TTC549 (cell line): Measurements from ENCODE around the gene BCR.

Experiments used
- FAIRE-seq: peaks from 2 replicates; lab custom pipeline; 2012; peaks lifted over from hg19 to GRCh38; lab: Jason Lieb, UNC

The BCR gene

DNA sequence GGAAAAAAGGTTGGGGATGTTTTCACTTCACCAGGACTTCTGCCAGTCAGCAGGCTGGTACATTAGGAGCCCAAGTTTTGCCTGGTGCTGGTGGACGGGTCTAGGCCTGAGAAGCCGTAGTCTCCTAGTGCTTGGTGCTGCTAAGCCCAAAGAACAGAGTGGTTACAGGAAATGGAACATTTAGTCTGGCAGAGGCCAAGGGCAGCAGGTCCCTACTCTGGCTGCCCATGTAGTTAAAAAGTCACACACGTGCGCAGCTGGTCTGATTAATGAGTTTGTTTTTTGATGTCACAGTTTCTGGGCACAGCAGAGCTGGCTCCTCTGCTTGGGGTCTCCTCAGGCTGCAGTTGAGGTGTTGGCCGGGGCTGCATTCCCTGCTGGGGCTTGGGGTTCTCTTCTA is 20.6 kb downstream of the BCR start:
- no peak for FAIRE-seq

- FAIRE-seq: no peak
Measured at GRCh38 chr22:23202812-23203451, 22.6 kb downstream of the BCR start.

DNA sequence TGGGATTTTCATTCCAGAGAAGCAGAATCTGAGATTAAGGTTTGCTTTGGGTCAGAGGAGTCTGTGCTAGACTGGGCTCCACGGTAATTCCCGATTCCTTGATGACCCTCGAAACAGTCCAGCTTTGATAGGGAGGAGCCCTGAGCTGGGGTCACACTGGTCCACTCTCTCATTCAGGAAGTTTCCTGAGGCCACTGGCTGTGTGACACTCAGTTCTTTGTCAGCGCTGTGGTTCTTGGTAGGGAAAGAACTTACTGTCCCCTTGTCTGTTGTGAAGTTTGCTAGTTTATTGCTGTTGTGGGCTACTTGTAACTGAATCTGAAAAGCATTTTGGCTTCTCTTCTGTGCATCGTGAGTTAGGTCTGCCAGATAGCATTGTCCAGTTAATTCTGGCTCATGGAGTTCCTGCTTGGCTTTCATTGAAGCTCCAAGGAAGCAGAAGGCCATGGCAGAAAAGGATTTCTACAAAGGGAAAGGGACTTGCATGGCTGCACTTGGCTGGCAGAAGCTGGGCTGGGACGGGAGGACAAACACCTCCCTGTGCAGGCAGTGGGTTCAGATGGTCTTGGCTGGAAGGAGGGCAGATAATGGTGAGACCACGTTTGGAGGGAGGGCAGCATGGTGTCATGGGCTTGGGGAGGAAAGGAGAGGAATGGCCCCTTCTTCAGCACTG is 23.3 kb downstream of the BCR start:
- FAIRE-seq: no peak

- no peak for FAIRE-seq
Measured at GRCh38 chr22:23204125-23204488, 23.8 kb downstream of the BCR start.

DNA sequence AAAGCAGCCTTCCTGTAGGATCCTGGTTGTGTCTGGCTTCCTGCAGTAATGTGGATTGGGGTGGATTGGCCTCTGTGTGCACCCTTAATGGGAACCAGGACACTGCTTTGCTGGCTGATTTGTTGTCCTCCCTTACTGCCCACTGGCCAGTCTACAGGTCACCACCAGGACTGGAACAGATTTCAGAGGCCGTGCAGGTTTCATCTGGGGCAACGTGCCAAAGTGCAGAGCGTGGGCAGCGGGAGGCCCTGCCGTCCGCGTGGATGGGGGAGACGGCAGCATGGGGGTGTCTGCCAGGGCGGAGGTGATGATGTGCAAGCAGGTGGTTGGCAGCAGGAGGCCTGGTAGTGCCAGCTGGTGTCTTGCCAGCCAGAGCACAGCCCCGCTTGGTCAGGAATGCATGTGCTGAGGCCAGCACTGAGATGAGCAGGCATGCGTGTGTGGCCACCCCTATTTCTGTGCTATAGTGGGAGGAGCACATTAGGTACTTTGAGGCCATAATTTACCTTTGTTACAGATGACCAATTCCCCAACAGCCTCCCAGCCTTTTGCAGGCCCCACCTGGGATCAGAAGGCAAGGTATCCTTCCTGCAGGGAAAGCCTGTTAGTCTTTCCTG is 24.3 kb downstream of the BCR start:
- no peak for FAIRE-seq

DNA sequence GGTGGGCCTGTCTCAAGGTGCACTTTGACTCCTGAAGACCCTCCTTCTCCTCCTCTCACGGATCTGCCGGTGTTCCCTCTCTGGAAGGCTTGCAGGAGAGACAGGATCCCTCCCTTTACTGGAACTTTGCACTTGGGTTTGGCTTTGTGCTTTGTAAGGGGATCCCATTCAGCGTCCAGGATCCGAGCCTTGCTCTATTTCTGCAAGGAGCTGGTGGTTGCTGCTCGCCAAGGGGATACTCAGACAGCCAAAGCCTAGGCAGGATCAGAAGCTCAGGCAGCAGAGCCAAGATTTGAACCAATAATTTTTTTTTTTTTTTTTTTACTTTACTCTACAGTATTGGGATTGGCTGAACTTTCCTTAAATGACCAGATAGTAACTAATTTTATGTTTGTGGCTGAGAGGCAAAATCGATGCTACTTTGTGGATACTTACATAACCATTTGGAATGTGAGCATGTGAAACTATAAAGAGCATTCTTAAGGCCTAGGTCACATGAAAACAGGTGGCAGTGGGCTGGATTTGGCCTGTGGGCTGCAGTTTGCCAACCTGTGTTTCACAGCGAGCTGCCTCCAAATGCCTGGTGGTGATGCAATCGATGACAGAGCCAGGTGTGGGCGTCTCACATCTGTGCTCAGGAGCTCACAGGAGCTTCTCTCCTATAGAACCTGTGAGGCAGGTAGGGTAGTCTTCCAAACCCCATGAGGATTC is 25.2 kb downstream of the BCR start:
- FAIRE-seq: no peak

- no peak for FAIRE-seq
Measured at GRCh38 chr22:23206915-23207314, 26.6 kb downstream of the BCR start.

DNA sequence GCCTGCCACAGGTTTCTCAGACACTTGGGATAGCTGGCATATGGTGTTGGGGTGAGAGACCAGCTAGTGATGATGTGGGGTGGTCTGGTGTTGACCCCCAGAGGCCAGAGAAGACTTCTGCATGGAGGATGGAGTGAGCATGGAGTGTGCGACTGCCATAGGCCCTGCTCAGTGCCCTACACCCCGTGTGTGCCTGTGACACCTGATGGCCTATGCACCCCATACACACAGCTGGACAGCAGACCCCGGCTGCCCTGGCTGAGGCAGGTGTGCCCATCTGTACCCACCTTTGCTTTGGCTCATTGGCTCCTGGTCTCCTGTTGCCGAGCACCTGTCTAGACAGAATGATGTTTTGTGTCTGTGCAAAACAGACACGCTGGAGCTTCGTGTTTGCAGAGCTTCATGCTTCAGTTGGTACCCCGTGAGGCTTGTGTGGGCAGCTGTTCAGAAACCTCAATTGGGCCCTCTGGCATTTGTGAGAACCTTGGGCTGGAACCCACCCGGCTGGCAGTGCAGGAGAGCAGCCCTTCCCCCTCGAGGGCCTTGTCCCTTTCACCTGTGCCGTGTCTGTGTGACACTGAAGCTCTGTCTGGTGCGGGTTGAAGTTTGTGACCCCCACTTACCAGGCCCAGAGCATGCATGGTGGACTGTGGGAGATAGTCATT is 27.6 kb downstream of the BCR start:
- no peak for FAIRE-seq

- FAIRE-seq: no peak
Measured at GRCh38 chr22:23210428-23211170, 30.3 kb downstream of the BCR start.

- no peak for FAIRE-seq
Measured at GRCh38 chr22:23211622-23212021, 31.3 kb downstream of the BCR start.

DNA sequence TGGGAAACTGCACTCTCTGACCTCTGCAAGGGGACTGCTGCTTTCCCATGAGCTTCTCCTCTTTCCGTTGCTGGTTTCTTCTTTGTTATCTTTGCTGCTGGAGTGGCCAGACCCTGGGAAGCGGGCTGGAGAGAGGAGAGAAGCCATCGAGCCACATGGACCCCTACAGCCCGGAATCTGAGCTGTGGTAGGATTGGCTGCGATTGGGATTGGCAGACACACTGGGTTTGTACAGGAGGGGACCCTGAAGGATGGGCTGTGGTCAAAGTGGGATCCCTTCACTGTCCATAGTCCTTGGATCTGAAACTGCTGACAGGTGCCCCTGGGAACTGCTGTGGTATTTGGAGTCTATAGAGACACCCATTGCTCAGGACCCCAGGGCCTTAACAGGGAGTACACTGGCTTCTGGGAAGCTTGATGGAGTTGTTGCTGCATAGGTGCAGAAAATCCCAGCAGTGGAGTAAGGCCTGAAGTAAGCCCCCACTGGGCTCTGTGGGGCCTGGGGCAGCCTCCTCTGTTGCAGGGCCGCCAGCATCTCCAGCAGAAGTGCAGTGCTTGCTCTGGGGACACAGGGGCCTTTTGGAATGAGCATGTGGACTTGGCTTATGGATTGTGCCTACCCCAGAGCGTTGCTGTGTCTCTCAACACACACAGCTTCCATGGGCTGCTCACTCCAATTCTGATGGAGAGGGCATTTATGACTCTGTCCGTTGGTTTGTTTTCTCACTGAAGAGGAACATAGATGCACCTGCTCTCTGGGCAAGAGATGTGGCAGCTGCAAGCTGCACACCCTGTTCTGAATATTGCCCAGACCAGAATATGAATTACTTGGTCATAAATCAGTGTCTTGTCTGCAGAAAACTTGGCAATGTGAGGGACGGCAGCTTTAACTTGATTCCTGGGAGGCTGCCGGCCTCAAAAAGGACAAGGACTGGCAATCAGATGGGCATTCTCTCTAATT is 32.0 kb downstream of the BCR start:
- no peak for FAIRE-seq

DNA sequence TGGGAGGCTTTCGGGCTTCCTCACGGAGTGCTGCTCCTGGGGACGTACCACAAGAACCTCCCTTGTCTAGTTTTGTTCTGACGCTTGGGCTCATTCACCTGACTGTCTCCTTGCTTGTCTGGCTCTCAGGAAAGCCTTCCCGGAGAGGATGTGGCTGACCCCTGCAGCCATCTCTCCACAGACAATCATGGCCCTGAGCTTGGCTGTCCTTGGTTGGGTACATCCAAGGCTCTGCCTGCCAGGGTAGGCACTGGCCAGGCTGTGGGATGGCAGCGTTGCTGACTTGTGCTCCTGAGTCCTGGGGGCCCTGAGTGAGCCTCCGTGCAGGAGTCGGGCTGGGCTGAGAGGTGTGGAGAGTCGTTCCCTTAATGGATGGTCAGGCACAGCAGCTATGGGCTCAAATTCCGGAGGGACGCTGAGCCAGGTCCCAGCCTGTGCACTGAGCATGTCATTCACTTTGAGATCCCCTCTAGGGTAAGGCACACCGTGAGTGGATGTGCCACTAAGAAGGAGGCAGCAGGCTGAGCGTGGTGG is 32.8 kb downstream of the BCR start:
- FAIRE-seq: no peak

- FAIRE-seq: no peak
Measured at GRCh38 chr22:23213581-23214334, 33.4 kb downstream of the BCR start.

- FAIRE-seq: no peak
Measured at GRCh38 chr22:23214398-23214797, 34.1 kb downstream of the BCR start.

DNA sequence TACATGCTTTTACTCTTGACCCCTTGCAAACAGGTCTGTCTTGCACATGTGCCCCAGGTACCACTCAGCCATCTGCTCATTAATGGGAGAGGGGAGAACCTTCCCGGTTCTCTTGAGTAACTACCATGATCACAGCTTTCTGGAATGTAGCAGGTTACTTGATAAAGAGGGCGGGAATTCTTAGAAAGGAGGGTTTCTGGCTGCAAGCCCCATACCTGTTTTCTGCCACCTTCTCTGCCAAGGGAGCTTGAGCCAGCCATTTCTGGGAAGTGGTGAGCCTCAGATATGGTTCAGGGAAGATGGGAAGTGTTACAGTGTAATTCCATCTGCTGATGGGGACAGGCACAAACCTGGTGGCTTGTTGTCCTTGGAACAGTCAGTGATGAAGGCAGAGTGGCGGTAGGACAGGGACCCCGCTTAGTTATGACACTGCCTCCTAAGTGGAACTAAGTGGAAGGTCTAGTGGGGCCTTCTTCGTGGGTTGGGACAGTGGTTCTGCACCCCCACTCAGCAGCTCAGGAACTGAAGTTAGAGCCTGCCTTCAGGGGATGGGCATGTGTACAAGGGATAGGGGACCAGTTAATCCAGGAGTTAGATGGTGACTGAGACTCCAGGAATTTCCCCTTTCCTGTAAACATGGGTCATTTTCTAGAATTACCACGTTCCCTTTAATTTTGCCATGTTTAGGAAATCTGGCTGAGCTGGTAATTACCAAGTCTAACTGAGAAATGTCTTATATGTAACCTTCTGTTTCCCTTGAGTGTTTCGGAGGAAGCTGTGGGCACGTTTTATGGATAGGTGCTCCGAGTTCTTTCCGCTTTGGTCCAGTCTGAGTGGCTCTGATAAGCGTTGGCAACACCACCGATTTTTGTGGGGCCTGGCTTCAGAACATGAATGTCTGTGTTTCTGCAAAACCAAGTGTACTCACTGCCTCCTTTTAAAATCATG is 35.3 kb downstream of the BCR start:
- no peak for FAIRE-seq

GRCh38 chr22:23216461-23217170 is 36.3 kb downstream of the BCR start:
- FAIRE-seq: no peak

DNA sequence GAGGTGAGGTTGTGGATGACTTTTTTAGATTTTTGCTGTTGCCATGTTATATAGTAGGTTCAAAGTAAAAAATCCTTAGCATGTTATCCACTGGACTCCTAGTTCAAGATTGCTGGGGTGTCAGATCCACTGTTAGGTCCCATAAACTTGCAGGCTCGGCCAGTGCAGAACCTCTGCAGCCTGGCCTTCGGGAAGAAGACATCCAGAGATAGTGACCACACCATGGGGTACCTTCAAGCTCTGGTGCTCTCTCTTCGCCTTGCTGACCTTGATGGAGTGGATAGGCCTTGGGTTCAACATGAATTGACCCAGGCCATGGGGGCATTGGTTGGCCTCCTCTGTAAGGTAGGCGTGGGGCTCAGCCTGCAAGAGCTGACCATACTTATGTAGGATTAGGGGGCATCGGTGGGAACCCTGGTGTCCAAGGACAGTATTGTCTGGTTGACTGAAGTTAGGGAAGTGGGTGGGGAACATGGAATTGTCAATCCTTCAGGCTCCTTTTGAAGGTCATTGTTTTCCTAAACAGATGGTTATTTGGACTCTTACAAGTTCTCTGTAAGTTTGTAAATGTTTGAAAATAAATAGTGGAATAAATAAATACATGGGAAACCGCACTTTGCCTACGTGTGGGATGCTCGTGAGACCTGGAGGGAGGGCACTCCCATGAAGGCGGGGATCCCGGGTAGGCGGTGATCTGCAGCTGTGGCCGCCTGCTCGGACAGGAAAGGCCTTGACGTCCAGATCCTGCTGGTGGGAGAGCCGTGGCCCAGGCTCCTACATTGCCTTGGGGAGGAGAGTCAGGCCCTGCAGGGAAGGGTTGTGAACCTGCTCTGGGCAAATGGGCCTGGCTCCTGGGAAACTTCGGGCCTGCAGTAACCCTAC is 37.1 kb downstream of the BCR start:
- FAIRE-seq: no peak
